Measurements from ENCODE around the gene CHML.

DNA sequence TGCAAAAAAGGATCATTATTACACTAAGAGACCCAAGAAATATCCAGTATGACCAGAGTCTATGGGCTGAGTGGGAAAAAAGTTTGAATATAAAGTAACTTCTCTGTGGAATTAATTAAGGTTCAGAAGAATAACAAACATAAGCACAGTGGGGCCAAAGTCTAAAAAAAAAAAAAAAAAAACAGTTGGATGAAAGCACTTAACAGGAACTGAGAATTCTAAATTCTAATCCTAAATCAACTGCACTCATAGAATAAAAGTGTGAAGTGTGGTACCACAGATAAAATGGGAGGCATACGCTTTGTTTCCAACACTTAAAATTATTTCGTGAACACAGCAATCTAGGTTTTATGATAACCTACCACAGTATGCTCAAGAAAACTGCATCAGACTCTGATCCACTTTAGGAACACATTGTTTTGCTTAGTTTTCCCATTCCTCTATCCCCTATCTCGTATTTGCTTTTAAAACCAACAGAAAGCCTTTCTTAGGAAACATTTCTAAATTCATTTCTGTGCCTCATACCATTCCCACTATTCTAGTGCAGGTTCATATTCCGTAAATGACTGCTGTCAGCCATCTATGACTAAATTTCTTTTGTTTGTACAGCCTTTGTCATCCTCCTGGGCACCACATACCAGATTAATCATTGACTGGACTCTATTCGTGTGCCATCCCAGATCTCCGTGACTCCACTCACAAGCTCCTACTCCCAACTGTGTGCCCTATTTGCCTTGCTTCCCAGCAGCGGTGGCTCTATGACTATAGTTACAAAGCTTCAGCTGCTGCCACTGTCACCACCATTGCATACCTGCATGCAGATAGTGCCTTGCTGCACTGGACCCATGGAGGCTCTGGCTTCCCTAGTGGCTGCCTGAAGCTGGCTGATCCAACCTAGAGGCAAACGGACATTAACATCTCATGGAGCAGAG is 24.9 kb downstream of the CHML start:
- TF ChIP-seq, protein P1, sequence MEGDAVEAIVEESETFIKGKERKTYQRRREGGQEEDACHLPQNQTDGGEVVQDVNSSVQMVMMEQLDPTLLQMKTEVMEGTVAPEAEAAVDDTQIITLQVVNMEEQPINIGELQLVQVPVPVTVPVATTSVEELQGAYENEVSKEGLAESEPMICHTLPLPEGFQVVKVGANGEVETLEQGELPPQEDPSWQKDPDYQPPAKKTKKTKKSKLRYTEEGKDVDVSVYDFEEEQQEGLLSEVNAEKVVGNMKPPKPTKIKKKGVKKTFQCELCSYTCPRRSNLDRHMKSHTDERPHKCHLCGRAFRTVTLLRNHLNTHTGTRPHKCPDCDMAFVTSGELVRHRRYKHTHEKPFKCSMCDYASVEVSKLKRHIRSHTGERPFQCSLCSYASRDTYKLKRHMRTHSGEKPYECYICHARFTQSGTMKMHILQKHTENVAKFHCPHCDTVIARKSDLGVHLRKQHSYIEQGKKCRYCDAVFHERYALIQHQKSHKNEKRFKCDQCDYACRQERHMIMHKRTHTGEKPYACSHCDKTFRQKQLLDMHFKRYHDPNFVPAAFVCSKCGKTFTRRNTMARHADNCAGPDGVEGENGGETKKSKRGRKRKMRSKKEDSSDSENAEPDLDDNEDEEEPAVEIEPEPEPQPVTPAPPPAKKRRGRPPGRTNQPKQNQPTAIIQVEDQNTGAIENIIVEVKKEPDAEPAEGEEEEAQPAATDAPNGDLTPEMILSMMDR (tag by site-specific recombination; IDR thresholded peaks at IDR 0.05): no peak
- no peak for TF ChIP-seq TCF7L2 (IDR thresholded peaks at IDR 0.05; ENCODE audit: borderline replicate concordance, low read depth, low read length)
- TF ChIP-seq PRDM4 (tag by site-specific recombination; IDR thresholded peaks at IDR 0.05): no peak
- TF ChIP-seq, protein P2, sequence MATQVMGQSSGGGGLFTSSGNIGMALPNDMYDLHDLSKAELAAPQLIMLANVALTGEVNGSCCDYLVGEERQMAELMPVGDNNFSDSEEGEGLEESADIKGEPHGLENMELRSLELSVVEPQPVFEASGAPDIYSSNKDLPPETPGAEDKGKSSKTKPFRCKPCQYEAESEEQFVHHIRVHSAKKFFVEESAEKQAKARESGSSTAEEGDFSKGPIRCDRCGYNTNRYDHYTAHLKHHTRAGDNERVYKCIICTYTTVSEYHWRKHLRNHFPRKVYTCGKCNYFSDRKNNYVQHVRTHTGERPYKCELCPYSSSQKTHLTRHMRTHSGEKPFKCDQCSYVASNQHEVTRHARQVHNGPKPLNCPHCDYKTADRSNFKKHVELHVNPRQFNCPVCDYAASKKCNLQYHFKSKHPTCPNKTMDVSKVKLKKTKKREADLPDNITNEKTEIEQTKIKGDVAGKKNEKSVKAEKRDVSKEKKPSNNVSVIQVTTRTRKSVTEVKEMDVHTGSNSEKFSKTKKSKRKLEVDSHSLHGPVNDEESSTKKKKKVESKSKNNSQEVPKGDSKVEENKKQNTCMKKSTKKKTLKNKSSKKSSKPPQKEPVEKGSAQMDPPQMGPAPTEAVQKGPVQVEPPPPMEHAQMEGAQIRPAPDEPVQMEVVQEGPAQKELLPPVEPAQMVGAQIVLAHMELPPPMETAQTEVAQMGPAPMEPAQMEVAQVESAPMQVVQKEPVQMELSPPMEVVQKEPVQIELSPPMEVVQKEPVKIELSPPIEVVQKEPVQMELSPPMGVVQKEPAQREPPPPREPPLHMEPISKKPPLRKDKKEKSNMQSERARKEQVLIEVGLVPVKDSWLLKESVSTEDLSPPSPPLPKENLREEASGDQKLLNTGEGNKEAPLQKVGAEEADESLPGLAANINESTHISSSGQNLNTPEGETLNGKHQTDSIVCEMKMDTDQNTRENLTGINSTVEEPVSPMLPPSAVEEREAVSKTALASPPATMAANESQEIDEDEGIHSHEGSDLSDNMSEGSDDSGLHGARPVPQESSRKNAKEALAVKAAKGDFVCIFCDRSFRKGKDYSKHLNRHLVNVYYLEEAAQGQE (tag by site-specific recombination; IDR thresholded peaks at IDR 0.05): no peak
- TF ChIP-seq ZNF626 (tag by site-specific recombination; IDR thresholded peaks at IDR 0.05): no peak
- no peak for TF ChIP-seq MEIS1 (CRISPR knock-in tag; IDR thresholded peaks at IDR 0.05; ENCODE audit: borderline replicate concordance)
- TF ChIP-seq SCRT1 (tag by site-specific recombination; IDR thresholded peaks at IDR 0.05; ENCODE audit: borderline replicate concordance): no peak
- TF ChIP-seq SALL2 (tag by site-specific recombination; IDR thresholded peaks at IDR 0.05; ENCODE audit: borderline replicate concordance): no peak
- TF ChIP-seq ZNF670 (tag by site-specific recombination; IDR thresholded peaks at IDR 0.05; ENCODE audit: low read depth): no peak
- no peak for TF ChIP-seq KLF1 (tag by site-specific recombination; IDR thresholded peaks at IDR 0.05)
- TF ChIP-seq ZFP69B (tag by site-specific recombination; IDR thresholded peaks at IDR 0.05): no peak

Measured in HEK293 (cell line).